NAMALWA (cell line): ENCODE results near the gene ANGPTL2.
"Not testable (repeated sequence)": the region's sequence is repeated elsewhere in the genome, so short reads cannot be mapped to it uniquely, and the experiment has no call there.

ENCODE experiments used
- DNase-seq: peaks from one replicate; pipeline ENCODE4 v3.0.0-alpha.2; 2015; ENCODE audit warnings: low spot score

The ANGPTL2 gene

GRCh38 chr9:127154390-127155191, 32.2 kb upstream of the ANGPTL2 start:
- peak; percentile 57 for DNase-seq

GRCh38 chr9:127154003-127154389, 31.6 kb upstream of the ANGPTL2 start:
- DNase-seq, result no peak

- DNase-seq, result no peak
These were observed 31.1 kb upstream of the ANGPTL2 start for GRCh38 chr9:127153501-127153900.

GRCh38 chr9:127149463-127150390, 27.3 kb upstream of the ANGPTL2 start:
- no peak for DNase-seq

GRCh38 chr9:127149010-127149409, 26.6 kb upstream of the ANGPTL2 start:
- DNase-seq, result no peak

- no peak for DNase-seq
These were observed 25.6 kb upstream of the ANGPTL2 start for GRCh38 chr9:127148014-127148413.

GRCh38 chr9:127147251-127147650, 24.8 kb upstream of the ANGPTL2 start:
- no peak for DNase-seq

- not testable (repeated sequence) for DNase-seq
These were observed 24.4 kb upstream of the ANGPTL2 start for GRCh38 chr9:127146841-127147240.

GRCh38 chr9:127144670-127145445, 22.4 kb upstream of the ANGPTL2 start:
- no peak for DNase-seq

GRCh38 chr9:127143920-127144465, 21.6 kb upstream of the ANGPTL2 start:
- no peak for DNase-seq

GRCh38 chr9:127142931-127143464, 20.6 kb upstream of the ANGPTL2 start:
- DNase-seq, result no peak

GRCh38 chr9:127142291-127142690, 19.9 kb upstream of the ANGPTL2 start:
- DNase-seq, result no peak

- DNase-seq, result no peak
These were observed 18.6 kb upstream of the ANGPTL2 start for GRCh38 chr9:127140842-127141675.

GRCh38 chr9:127140181-127140580, 17.7 kb upstream of the ANGPTL2 start:
- no peak for DNase-seq

GRCh38 chr9:127139775-127140174, 17.3 kb upstream of the ANGPTL2 start:
- DNase-seq, result no peak

- no peak for DNase-seq
These were observed 16.8 kb upstream of the ANGPTL2 start for GRCh38 chr9:127139071-127139731.

GRCh38 chr9:127138444-127138843, 16.0 kb upstream of the ANGPTL2 start:
- DNase-seq, result no peak

GRCh38 chr9:127137640-127138360, 15.4 kb upstream of the ANGPTL2 start:
- no peak for DNase-seq

GRCh38 chr9:127136880-127137639, 14.6 kb upstream of the ANGPTL2 start:
- no peak for DNase-seq
